K562 (cell line): Measurements from ENCODE around the gene NXF1. TPM values are rescaled to one million over a fixed set of nuclear protein-coding genes. Genes with fewer than 3 reads are reported as not detected.

ENCODE experiments used
- HSF4 ChIP-seq: fragments of 250-450 bp; sonication (Bioruptor Pico); IDR thresholded peaks from 2 replicates; pipeline ENCODE4 v2.1.2; 2022; ENCODE audit warnings: mild to moderate bottlenecking, moderate library complexity, borderline replicate concordance
- MAFF ChIP-seq: IDR thresholded peaks from 2 replicates; pipeline ENCODE4 v1.6.1; 2012; ENCODE audit warnings: low read length, improper control_type of control experiment
- RAD51 ChIP-seq: fragments of 450-650 bp; IDR thresholded peaks from 2 replicates; pipeline ENCODE4 v1.7.1; 2016; ENCODE audit warnings: low read depth, mild to moderate bottlenecking, borderline replicate concordance
- STAT5B ChIP-seq: fragments of 250-450 bp; sonication (Bioruptor Pico); IDR thresholded peaks from 2 replicates; pipeline ENCODE4 v1.8.0; 2021; ENCODE audit warnings: mild to moderate bottlenecking, inconsistent platforms
- U2AF2 ChIP-seq: fragments of 200-400 bp; formaldehyde crosslinking; optimal IDR thresholded peaks from 2 replicates; pipeline ENCODE3; 2017; ENCODE audit warnings: low read depth, mild to moderate bottlenecking, low read length
- ZBED1 ChIP-seq: IDR thresholded peaks from 2 replicates; pipeline ENCODE4 v1.6.1; 2014
- ZNF224 ChIP-seq: sonication (generic); formaldehyde crosslinking; IDR thresholded peaks from 2 replicates; pipeline ENCODE4 v1.8.0; 2022; ENCODE audit warnings: mild to moderate bottlenecking, missing genetic modification reagents
- ZNF263 ChIP-seq: sonication (generic); formaldehyde crosslinking; IDR thresholded peaks from 2 replicates; pipeline ENCODE4 v1.8.0; 2022; ENCODE audit warnings: mild to moderate bottlenecking, missing genetic modification reagents, borderline replicate concordance
- ZNF445 ChIP-seq: fragments of 250-450 bp; sonication (Bioruptor Pico); IDR thresholded peaks from 2 replicates; pipeline ENCODE4 v1.4.0; 2020; ENCODE audit warnings: low read depth, mild to moderate bottlenecking, moderate library complexity
- polyA plus RNA-seq, 8 experiments: library from polyadenylated mRNA; depleted of rRNA in 4 of 8; stranded (reverse) in 5 of 8; unstranded in 3 of 8; fragments of >200 nt; fragmentation: Nextera tagmentation in 2 of 8; fragmentation: Illumina TruSeq in 1 of 8; extraction: Ambion mirVana in 2 of 8; extraction: Trizol in 1 of 8; gene quantifications; 2 replicates each; pipeline versions ENCODE4 v1.2.1 to v1.2.3, GENCODE V29; 2011 to 2014; ENCODE audit warnings: inconsistent platforms in 1 of 8, missing spikeins in 1 of 8
- total RNA-seq, 7 experiments: library from RNA; depleted of rRNA in 6 of 7; stranded (reverse); fragments of >200 nt in 6 of 7; fragmentation: Illumina TruSeq in 2 of 7; extraction: Trizol in 2 of 7; gene quantifications; 2 replicates each; pipeline versions ENCODE4 v1.2.1 to v1.2.3, GENCODE V29; 2011 to 2021; ENCODE audit warnings: low replicate concordance in 1 of 7
- TF ChIP-seq, protein P1 (sequence below): sonication (generic); formaldehyde crosslinking; IDR thresholded peaks from 2 replicates; pipeline ENCODE4 v1.8.0; 2022; ENCODE audit warnings: mild to moderate bottlenecking, low read depth, missing genetic modification reagents
- TF ChIP-seq, protein P2 (sequence below): fragments of 450-650 bp; conservative IDR thresholded peaks from 2 replicates; pipeline ENCODE4 v1.6.1; 2016; ENCODE audit warnings: missing genetic modification characterization, low read depth, mild to moderate bottlenecking, missing compliant biosample characterization, moderate library complexity
- TF ChIP-seq, protein P3 (sequence below): sonication (generic); formaldehyde crosslinking; IDR thresholded peaks from 2 replicates; pipeline ENCODE4 v1.8.1; 2023; ENCODE audit warnings: mild to moderate bottlenecking, missing genetic modification reagents
- TF ChIP-seq, protein P4 (sequence below): fragments of 200-800 bp; sonication (Bioruptor generic); IDR thresholded peaks from 2 replicates; pipeline ENCODE4 v1.6.1; 2016; ENCODE audit warnings: missing genetic modification characterization, missing compliant biosample characterization
- TF ChIP-seq, protein P5 (sequence below): fragments of 450-650 bp; formaldehyde crosslinking; IDR thresholded peaks from 2 replicates; pipeline ENCODE4 v1.4.0; 2020; ENCODE audit warnings: mild to moderate bottlenecking, moderate library complexity

NXF1 gene
- total and polyA plus RNA-seq, 9 of the 15 experiments (the other 6 are each of a cell fraction or from before 2014, with no cell fraction given): 18.1 to 98.3 (median 35.8) TPM

DNA sequence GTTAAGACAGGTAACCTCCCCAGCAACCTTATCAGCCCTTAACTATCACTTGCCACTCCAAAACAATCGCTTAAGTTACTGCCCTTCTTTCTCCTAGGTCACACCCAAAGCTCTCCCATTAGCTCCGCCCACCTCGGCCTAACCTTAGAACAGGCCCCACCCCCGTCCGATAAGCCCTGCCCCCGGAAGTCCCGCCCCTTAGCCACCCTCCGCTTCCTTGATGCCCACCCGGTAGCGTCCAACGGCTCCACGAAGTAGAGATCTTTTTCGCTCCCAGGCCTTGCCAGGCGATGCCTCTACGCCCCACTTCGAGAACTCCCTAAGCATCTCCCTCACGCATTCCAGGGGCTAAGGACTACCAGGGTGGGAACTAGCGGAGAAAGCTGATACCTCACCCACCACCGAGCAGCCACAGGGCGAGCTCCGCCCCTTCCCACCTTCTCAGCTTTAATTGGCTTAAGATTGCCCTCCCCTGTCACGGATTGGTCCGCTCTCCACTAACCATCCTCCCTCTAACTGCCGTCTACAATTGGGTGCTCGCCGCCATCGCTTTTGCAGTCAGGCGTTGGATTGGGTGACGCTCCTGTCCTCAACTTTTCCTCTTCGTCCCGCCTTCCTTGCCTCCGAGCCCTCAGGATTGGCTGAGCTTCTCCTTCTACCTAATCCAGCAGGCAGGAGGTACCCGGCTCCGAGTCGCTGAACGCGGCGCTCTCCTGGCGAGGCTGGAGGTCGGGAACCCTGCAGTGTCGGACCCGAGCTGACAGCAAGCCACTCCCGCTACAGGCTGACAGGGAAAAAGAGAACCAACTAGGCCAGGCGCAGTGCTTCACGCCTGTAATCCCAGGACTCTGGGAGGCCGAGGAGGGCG, 51.3 kb downstream of the NXF1 start, which contains the start of gene ZBTB3 (continued):
- TF ChIP-seq, protein P1, sequence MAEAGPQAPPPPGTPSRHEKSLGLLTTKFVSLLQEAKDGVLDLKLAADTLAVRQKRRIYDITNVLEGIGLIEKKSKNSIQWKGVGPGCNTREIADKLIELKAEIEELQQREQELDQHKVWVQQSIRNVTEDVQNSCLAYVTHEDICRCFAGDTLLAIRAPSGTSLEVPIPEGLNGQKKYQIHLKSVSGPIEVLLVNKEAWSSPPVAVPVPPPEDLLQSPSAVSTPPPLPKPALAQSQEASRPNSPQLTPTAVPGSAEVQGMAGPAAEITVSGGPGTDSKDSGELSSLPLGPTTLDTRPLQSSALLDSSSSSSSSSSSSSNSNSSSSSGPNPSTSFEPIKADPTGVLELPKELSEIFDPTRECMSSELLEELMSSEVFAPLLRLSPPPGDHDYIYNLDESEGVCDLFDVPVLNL: no peak
- TF ChIP-seq ZBED1 (no peak; the same call in 1 of the 2 replicates), ZNF445 (CRISPR knock-in tag) (no peak), HSF4 (CRISPR knock-in tag) (no peak), MAFF (no peak), ZNF263 (CRISPR knock-in tag) (peak; percentile 84; the same call in 1 of the 2 replicates), RAD51 (no peak), ZNF224 (CRISPR knock-in tag) (no peak), STAT5B (no peak), U2AF2 (no peak)
- TF ChIP-seq, protein P2, sequence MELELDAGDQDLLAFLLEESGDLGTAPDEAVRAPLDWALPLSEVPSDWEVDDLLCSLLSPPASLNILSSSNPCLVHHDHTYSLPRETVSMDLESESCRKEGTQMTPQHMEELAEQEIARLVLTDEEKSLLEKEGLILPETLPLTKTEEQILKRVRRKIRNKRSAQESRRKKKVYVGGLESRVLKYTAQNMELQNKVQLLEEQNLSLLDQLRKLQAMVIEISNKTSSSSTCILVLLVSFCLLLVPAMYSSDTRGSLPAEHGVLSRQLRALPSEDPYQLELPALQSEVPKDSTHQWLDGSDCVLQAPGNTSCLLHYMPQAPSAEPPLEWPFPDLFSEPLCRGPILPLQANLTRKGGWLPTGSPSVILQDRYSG (tag): no peak
- TF ChIP-seq, protein P3, sequence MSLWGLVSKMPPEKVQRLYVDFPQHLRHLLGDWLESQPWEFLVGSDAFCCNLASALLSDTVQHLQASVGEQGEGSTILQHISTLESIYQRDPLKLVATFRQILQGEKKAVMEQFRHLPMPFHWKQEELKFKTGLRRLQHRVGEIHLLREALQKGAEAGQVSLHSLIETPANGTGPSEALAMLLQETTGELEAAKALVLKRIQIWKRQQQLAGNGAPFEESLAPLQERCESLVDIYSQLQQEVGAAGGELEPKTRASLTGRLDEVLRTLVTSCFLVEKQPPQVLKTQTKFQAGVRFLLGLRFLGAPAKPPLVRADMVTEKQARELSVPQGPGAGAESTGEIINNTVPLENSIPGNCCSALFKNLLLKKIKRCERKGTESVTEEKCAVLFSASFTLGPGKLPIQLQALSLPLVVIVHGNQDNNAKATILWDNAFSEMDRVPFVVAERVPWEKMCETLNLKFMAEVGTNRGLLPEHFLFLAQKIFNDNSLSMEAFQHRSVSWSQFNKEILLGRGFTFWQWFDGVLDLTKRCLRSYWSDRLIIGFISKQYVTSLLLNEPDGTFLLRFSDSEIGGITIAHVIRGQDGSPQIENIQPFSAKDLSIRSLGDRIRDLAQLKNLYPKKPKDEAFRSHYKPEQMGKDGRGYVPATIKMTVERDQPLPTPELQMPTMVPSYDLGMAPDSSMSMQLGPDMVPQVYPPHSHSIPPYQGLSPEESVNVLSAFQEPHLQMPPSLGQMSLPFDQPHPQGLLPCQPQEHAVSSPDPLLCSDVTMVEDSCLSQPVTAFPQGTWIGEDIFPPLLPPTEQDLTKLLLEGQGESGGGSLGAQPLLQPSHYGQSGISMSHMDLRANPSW (CRISPR knock-in tag): no peak
- TF ChIP-seq, protein P4, sequence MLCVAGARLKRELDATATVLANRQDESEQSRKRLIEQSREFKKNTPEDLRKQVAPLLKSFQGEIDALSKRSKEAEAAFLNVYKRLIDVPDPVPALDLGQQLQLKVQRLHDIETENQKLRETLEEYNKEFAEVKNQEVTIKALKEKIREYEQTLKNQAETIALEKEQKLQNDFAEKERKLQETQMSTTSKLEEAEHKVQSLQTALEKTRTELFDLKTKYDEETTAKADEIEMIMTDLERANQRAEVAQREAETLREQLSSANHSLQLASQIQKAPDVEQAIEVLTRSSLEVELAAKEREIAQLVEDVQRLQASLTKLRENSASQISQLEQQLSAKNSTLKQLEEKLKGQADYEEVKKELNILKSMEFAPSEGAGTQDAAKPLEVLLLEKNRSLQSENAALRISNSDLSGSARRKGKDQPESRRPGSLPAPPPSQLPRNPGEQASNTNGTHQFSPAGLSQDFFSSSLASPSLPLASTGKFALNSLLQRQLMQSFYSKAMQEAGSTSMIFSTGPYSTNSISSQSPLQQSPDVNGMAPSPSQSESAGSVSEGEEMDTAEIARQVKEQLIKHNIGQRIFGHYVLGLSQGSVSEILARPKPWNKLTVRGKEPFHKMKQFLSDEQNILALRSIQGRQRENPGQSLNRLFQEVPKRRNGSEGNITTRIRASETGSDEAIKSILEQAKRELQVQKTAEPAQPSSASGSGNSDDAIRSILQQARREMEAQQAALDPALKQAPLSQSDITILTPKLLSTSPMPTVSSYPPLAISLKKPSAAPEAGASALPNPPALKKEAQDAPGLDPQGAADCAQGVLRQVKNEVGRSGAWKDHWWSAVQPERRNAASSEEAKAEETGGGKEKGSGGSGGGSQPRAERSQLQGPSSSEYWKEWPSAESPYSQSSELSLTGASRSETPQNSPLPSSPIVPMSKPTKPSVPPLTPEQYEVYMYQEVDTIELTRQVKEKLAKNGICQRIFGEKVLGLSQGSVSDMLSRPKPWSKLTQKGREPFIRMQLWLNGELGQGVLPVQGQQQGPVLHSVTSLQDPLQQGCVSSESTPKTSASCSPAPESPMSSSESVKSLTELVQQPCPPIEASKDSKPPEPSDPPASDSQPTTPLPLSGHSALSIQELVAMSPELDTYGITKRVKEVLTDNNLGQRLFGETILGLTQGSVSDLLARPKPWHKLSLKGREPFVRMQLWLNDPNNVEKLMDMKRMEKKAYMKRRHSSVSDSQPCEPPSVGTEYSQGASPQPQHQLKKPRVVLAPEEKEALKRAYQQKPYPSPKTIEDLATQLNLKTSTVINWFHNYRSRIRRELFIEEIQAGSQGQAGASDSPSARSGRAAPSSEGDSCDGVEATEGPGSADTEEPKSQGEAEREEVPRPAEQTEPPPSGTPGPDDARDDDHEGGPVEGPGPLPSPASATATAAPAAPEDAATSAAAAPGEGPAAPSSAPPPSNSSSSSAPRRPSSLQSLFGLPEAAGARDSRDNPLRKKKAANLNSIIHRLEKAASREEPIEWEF (CRISPR knock-in tag): no peak
- TF ChIP-seq, protein P5, sequence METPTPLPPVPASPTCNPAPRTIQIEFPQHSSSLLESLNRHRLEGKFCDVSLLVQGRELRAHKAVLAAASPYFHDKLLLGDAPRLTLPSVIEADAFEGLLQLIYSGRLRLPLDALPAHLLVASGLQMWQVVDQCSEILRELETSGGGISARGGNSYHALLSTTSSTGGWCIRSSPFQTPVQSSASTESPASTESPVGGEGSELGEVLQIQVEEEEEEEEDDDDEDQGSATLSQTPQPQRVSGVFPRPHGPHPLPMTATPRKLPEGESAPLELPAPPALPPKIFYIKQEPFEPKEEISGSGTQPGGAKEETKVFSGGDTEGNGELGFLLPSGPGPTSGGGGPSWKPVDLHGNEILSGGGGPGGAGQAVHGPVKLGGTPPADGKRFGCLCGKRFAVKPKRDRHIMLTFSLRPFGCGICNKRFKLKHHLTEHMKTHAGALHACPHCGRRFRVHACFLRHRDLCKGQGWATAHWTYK (CRISPR knock-in tag): 0 out of 2 replicates have a peak, but pooled peaks have one; percentile 39
